ENCODE data around the gene PI16.
"Not testable (repeated sequence)": the region's sequence is repeated elsewhere in the genome, so short reads cannot be mapped to it uniquely, and the experiment has no call there.

PI16 gene

GRCh38 chr6:36975231-36976006 lies 20.9 kb downstream of the PI16 start:
- DNase-seq (ENCODE audit: low read depth): no peak

GRCh38 chr6:36976007-36976264 lies 21.4 kb downstream of the PI16 start:
- DNase-seq (ENCODE audit: low read depth): no peak

- no peak for DNase-seq (ENCODE audit: low read depth)
Observed at GRCh38 chr6:36976509-36976908, 22.0 kb downstream of the PI16 start.

GRCh38 chr6:36976931-36977330 lies 22.4 kb downstream of the PI16 start:
- no peak for DNase-seq (ENCODE audit: low read depth)

- no peak for DNase-seq (ENCODE audit: low read depth)
Observed at GRCh38 chr6:36977470-36977941, 23.0 kb downstream of the PI16 start.

GRCh38 chr6:36978421-36979346 lies 24.1 kb downstream of the PI16 start:
- no peak for DNase-seq (ENCODE audit: low read depth)

GRCh38 chr6:36979347-36979742 lies 24.8 kb downstream of the PI16 start:
- DNase-seq (ENCODE audit: low read depth): peak; percentile 40

GRCh38 chr6:36980129-36980528 lies 25.6 kb downstream of the PI16 start:
- DNase-seq (ENCODE audit: low read depth): no peak

- no peak for DNase-seq (ENCODE audit: low read depth)
Observed at GRCh38 chr6:36980876-36981619, 26.5 kb downstream of the PI16 start.

- no peak for DNase-seq (ENCODE audit: low read depth)
Observed at GRCh38 chr6:36983538-36983937, 29.0 kb downstream of the PI16 start.

GRCh38 chr6:36984581-36985416 lies 30.3 kb downstream of the PI16 start:
- peak; percentile 53 for DNase-seq (ENCODE audit: low read depth)

- DNase-seq (ENCODE audit: low read depth): no peak
Observed at GRCh38 chr6:36985417-36985807, 30.9 kb downstream of the PI16 start.

- DNase-seq (ENCODE audit: low read depth): peak; percentile 75
Observed at GRCh38 chr6:36985808-36986703, 31.5 kb downstream of the PI16 start, which contains the start of gene MTCH1. MTCH1 (minus strand) TSS chr6:36986196; CDS start chr6:36986173, 23 bp downstream.

GRCh38 chr6:36986704-36987047 lies 32.1 kb downstream of the PI16 start:
- no peak for DNase-seq (ENCODE audit: low read depth)

- DNase-seq (ENCODE audit: low read depth): no peak
Observed at GRCh38 chr6:36989264-36989663, 34.7 kb downstream of the PI16 start.

GRCh38 chr6:36990401-36990800 lies 35.9 kb downstream of the PI16 start:
- DNase-seq (ENCODE audit: low read depth): not testable (repeated sequence)

GRCh38 chr6:36997811-36998722 lies 43.5 kb downstream of the PI16 start:
- DNase-seq (ENCODE audit: low read depth): no peak

- no peak for DNase-seq (ENCODE audit: low read depth)
Observed at GRCh38 chr6:36998723-36999038, 44.1 kb downstream of the PI16 start.

GRCh38 chr6:36999061-36999750 lies 44.7 kb downstream of the PI16 start:
- DNase-seq (ENCODE audit: low read depth): no peak

Data from stromal cell of bone marrow (primary cell).